Astrocyte (in vitro differentiated cells and primary cell): ENCODE measurements around the gene CNGA4. TPM values are rescaled to one million over a fixed set of nuclear protein-coding genes. Genes with fewer than 3 reads are reported as not detected.
A peak's percentile ranks its signal among the peaks of the same experiment; 100 is the strongest.

Experiments used
- DNase-seq: peaks from one replicate; pipeline ENCODE4 v3.0.0-alpha.2; 2010; ENCODE audit warnings: low read depth
- FAIRE-seq: peaks from 2 replicates; lab custom pipeline; 2011; peaks lifted over from hg19 to GRCh38; lab: Jason Lieb, UNC
- H2AFZ ChIP-seq: 2 replicates; pipeline ENCODE4 v1.6.0; 2012; ENCODE audit warnings: low read depth, low read length, inconsistent platforms
- H3K27ac ChIP-seq: 2 replicates; pipeline ENCODE4 v1.5.1; 2011; ENCODE audit warnings: low read depth, low read length, inconsistent platforms
- H3K27me3 ChIP-seq: 2 replicates; pipeline ENCODE4 v1.6.0; 2011; ENCODE audit warnings: low read length, inconsistent platforms; ENCODE audit not compliant: insufficient read depth
- H3K36me3 ChIP-seq: 2 replicates; pipeline ENCODE4 v1.5.1; 2011; ENCODE audit warnings: low read length, inconsistent platforms; ENCODE audit not compliant: insufficient read depth
- H3K4me1 ChIP-seq: 2 replicates; pipeline ENCODE4 v1.5.1; 2011; ENCODE audit warnings: low read length, inconsistent platforms; ENCODE audit not compliant: insufficient read depth
- H3K4me2 ChIP-seq: 2 replicates; pipeline ENCODE4 v1.6.0; 2012; ENCODE audit warnings: low read length, inconsistent platforms
- H3K4me3 ChIP-seq: 2 replicates; pipeline ENCODE4 v1.5.1; 2011; ENCODE audit warnings: low read depth, mild to moderate bottlenecking, low read length, inconsistent platforms; ENCODE audit not compliant: insufficient read depth
- H3K79me2 ChIP-seq: 2 replicates; pipeline ENCODE4 v1.6.0; 2012; ENCODE audit warnings: mild to moderate bottlenecking, low read length, inconsistent platforms; ENCODE audit not compliant: insufficient read depth
- H3K9ac ChIP-seq: 2 replicates; pipeline ENCODE4 v1.6.0; 2012; ENCODE audit warnings: mild to moderate bottlenecking, low read length, inconsistent platforms
- H3K9me3 ChIP-seq: 2 replicates; pipeline ENCODE4 v1.5.1; 2012; ENCODE audit warnings: low read depth, mild to moderate bottlenecking, low read length, inconsistent platforms; ENCODE audit not compliant: insufficient read depth
- H4K20me1 ChIP-seq: 2 replicates; pipeline ENCODE4 v1.6.0; 2012; ENCODE audit warnings: low read length, inconsistent platforms; ENCODE audit not compliant: insufficient read depth
- H3K27ac Mint-ChIP-seq: one replicate; pipeline ENCODE4 v1.8.0; 2021; ENCODE audit warnings: mild to moderate bottlenecking, mixed read lengths; ENCODE audit not compliant: unreplicated experiment
- H3K27me3 Mint-ChIP-seq: one replicate; pipeline ENCODE4 v1.8.0; 2021; ENCODE audit warnings: low read depth, mixed read lengths; ENCODE audit not compliant: unreplicated experiment
- H3K36me3 Mint-ChIP-seq: one replicate; pipeline ENCODE4 v1.8.0; 2021; ENCODE audit warnings: low read depth, mixed read lengths; ENCODE audit not compliant: unreplicated experiment
- H3K4me1 Mint-ChIP-seq: one replicate; pipeline ENCODE4 v1.8.0; 2021; ENCODE audit warnings: low read depth, mixed read lengths; ENCODE audit not compliant: unreplicated experiment
- H3K4me3 Mint-ChIP-seq: one replicate; pipeline ENCODE4 v1.8.0; 2021; ENCODE audit warnings: mild to moderate bottlenecking, moderate library complexity, mixed read lengths; ENCODE audit not compliant: unreplicated experiment
- H3K9me3 Mint-ChIP-seq: one replicate; pipeline ENCODE4 v1.8.0; 2021; ENCODE audit warnings: mild to moderate bottlenecking, mixed read lengths; ENCODE audit not compliant: unreplicated experiment
- EZH2 ChIP-seq: IDR thresholded peaks from 2 replicates; pipeline ENCODE4 v1.6.1; 2012; ENCODE audit warnings: mild to moderate bottlenecking, low read length, inconsistent platforms; ENCODE audit not compliant: insufficient read depth
- total RNA-seq: library from RNA; stranded (reverse); gene quantifications from 2 replicates; pipeline ENCODE4 v1.2.1, GENCODE V29; 2021
- TF ChIP-seq, protein P1 (sequence below): IDR thresholded peaks from 2 replicates; pipeline ENCODE4 v1.5.1; 2011; ENCODE audit warnings: low read depth, mild to moderate bottlenecking, inconsistent platforms, low read length, moderate library complexity; ENCODE audit not compliant: insufficient read depth

The CNGA4 gene
- total RNA-seq, 1 donor from 2014 or later = 0.16 TPM

GRCh38 chr11:6219359-6219758, 19.5 kb upstream of the CNGA4 start:
- H3K4me1 ChIP-seq = peaks cover 10% of the 10 kb centered on the region
- Mint-ChIP-seq H3K9me3 (no peaks in the 10 kb centered on the region), H3K36me3 (peaks cover 26% of the 10 kb centered on the region), H3K27me3 (no peaks in the 10 kb centered on the region), H3K4me1 (peaks cover 7% of the 10 kb centered on the region), H3K4me3 (no peak overlapping the region), H3K27ac (no peak overlapping the region)
- H3K9ac ChIP-seq = no peak overlapping the region
- H3K27ac ChIP-seq = peak overlapping the region; percentile 29
- peaks cover 17% of the 10 kb centered on the region for H3K36me3 ChIP-seq
- H2AFZ ChIP-seq = no peak overlapping the region
- H3K27me3 ChIP-seq = no peaks in the 10 kb centered on the region
- TF ChIP-seq, protein P1, sequence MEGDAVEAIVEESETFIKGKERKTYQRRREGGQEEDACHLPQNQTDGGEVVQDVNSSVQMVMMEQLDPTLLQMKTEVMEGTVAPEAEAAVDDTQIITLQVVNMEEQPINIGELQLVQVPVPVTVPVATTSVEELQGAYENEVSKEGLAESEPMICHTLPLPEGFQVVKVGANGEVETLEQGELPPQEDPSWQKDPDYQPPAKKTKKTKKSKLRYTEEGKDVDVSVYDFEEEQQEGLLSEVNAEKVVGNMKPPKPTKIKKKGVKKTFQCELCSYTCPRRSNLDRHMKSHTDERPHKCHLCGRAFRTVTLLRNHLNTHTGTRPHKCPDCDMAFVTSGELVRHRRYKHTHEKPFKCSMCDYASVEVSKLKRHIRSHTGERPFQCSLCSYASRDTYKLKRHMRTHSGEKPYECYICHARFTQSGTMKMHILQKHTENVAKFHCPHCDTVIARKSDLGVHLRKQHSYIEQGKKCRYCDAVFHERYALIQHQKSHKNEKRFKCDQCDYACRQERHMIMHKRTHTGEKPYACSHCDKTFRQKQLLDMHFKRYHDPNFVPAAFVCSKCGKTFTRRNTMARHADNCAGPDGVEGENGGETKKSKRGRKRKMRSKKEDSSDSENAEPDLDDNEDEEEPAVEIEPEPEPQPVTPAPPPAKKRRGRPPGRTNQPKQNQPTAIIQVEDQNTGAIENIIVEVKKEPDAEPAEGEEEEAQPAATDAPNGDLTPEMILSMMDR = no peak
- no peak for TF ChIP-seq EZH2
- peaks cover 15% of the 10 kb centered on the region for H4K20me1 ChIP-seq
- H3K79me2 ChIP-seq = peaks cover 2% of the 10 kb centered on the region
- peak overlapping the region; percentile 44 for H3K4me2 ChIP-seq
- H3K9me3 ChIP-seq = no peaks in the 10 kb centered on the region
- peak; percentile 70 for FAIRE-seq
- H3K4me3 ChIP-seq = no peak overlapping the region
- peak; percentile 89 for DNase-seq

DNA sequence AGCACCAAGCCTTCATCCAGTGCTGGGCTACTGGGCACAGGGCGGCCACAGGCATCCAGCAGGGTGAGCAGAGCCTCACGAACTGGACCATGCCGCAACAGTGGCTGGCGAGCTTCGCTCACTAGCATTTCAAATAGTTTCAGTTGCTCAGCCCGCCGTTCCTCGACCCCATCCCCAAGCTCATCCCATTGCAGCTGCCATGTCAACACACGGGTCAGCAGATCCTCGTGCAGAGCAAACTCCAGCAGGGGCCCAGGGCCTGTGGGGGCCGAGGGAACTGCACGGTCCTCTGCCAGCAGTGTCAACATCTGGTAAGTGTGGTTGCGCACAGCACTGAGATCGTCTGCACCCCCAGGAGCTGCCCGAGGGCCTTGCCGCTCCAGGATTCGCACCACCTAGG, 15.0 kb upstream of the CNGA4 start:
- H4K20me1 ChIP-seq = peaks cover 33% of the 10 kb centered on the region
- FAIRE-seq = no peak
- H2AFZ ChIP-seq = no peak overlapping the region
- peaks cover 7% of the 10 kb centered on the region for H3K36me3 ChIP-seq
- no peak for TF ChIP-seq EZH2
- TF ChIP-seq, protein P1 = no peak
- H3K79me2 ChIP-seq = peaks cover 42% of the 10 kb centered on the region
- Mint-ChIP-seq H3K9me3 (no peaks in the 10 kb centered on the region), H3K36me3 (peaks cover 12% of the 10 kb centered on the region), H3K4me3 (no peak overlapping the region), H3K27me3 (no peaks in the 10 kb centered on the region), H3K4me1 (peaks cover 7% of the 10 kb centered on the region), H3K27ac (peak overlapping the region; percentile 67)
- no peak overlapping the region for H3K27ac ChIP-seq
- H3K9me3 ChIP-seq = no peaks in the 10 kb centered on the region
- no peaks in the 10 kb centered on the region for H3K27me3 ChIP-seq
- no peak overlapping the region for H3K4me2 ChIP-seq
- DNase-seq = no peak
- H3K4me3 ChIP-seq = no peak overlapping the region
- H3K4me1 ChIP-seq = peaks cover 10% of the 10 kb centered on the region
- H3K9ac ChIP-seq = no peak overlapping the region

DNA sequence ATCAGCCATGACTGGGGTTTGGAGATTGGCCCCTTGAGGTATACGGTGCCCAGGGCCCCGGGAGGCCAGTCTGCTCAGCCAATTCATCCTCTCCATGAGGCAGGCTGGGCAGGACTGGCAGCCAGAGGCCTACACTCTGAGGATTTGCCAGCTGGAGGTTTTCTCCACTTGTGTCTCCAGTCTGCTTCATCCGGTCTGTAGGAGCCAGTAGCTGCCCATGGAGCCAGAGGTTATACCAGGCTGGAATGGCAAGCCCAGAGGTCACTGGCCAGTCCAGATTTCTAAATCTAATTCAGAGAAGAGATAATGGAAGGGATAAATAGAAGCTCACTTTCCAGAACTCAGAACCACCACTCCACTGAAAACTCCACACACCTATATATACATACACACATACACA, 14.5 kb upstream of the CNGA4 start:
- Histone ChIP-seq H3K27ac (no peak overlapping the region), H3K9me3 (no peaks in the 10 kb centered on the region), H2AFZ (no peak overlapping the region), H3K79me2 (peaks cover 48% of the 10 kb centered on the region), H3K4me3 (no peak overlapping the region), H3K27me3 (no peaks in the 10 kb centered on the region), H4K20me1 (peaks cover 35% of the 10 kb centered on the region), H3K4me1 (peaks cover 5% of the 10 kb centered on the region), H3K36me3 (peaks cover 7% of the 10 kb centered on the region), H3K9ac (no peak overlapping the region), H3K4me2 (no peak overlapping the region)
- Mint-ChIP-seq H3K4me3 (no peak overlapping the region), H3K9me3 (no peaks in the 10 kb centered on the region), H3K4me1 (peaks cover 2% of the 10 kb centered on the region), H3K27me3 (no peaks in the 10 kb centered on the region), H3K27ac (no peak overlapping the region), H3K36me3 (peaks cover 12% of the 10 kb centered on the region)
- TF ChIP-seq, protein P1 = no peak
- TF ChIP-seq EZH2 = no peak
- FAIRE-seq (no peak), DNase-seq (no peak)
